Right lobe of liver (tissue), 4 donors: ENCODE results near the gene TESPA1.

Experiments
- POLR2A ChIP-seq: fragments of 450-650 bp; IDR thresholded peaks from one replicate; pipeline ENCODE4 v1.6.1; 2017; ENCODE audit warnings: antibody characterized with exemption, mild to moderate bottlenecking
- TF ChIP-seq, protein P1 (sequence below), 4 donors: fragments of 200-600 bp in 3 of 4; fragments of 450-650 bp in 1 of 4; IDR thresholded peaks; one replicate each; pipeline versions ENCODE4 v1.5.1 to v1.8.0; 2016 to 2022; ENCODE audit warnings: antibody characterized with exemption in 4 of 4, mild to moderate bottlenecking in 2 of 4
- donor health status: DM: no; HTN: no; CAD: no.
- donor health status: DM: no; HTN: no; CAD: no.
- donor health status: DM: no; HTN: yes; CAD: no.

DNA sequence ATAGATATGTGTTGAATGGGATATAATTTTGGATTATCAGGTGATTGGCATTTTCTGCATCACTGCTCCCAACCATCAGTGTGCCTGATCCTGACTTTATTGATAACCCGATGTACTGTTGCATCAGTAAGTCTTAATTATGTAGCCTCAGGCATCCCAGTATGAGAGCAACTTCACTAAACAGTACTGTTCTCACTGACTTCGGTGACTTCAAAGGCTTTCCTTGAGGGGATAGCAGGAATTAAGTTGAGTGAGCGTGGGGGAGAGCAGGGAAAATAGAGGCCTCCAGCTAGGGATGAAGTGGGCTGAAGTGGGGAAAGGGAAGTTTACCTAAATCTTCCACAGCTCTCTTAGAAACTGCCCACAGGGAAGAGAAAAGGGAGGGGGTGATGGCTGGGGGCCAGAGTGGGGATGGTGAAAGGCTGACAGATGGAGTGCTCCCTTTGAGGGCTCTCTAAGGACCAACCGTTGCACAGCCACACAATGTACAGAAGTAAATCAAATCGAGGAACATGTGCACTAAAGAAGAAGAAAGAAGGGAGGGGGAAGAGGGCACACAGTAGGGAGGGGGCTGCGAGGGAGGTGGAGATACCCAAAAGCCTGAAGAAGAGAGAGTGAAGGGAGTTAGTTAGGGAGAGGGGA lies 24.5 kb upstream of the TESPA1 start:
- TF ChIP-seq, protein P1, sequence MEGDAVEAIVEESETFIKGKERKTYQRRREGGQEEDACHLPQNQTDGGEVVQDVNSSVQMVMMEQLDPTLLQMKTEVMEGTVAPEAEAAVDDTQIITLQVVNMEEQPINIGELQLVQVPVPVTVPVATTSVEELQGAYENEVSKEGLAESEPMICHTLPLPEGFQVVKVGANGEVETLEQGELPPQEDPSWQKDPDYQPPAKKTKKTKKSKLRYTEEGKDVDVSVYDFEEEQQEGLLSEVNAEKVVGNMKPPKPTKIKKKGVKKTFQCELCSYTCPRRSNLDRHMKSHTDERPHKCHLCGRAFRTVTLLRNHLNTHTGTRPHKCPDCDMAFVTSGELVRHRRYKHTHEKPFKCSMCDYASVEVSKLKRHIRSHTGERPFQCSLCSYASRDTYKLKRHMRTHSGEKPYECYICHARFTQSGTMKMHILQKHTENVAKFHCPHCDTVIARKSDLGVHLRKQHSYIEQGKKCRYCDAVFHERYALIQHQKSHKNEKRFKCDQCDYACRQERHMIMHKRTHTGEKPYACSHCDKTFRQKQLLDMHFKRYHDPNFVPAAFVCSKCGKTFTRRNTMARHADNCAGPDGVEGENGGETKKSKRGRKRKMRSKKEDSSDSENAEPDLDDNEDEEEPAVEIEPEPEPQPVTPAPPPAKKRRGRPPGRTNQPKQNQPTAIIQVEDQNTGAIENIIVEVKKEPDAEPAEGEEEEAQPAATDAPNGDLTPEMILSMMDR (IDR thresholded peaks at IDR 0.05), result no peak
- TF ChIP-seq POLR2A, result no peak
